HFF-Myc (cell line): ENCODE results near the gene SIRT6.
"Not testable (repeated sequence)": the region's sequence is repeated elsewhere in the genome, so short reads cannot be mapped to it uniquely, and the experiment has no call there.

ENCODE experiments used
- DNase-seq: peaks from one replicate; pipeline ENCODE4 v3.0.0-alpha.2; 2011; ENCODE audit warnings: low read depth; ENCODE audit errors: extremely low read depth
- H3K4me3 ChIP-seq: replicated peaks from 2 replicates; pipeline ENCODE4 v1.5.1; 2011; ENCODE audit warnings: low read depth, mild to moderate bottlenecking, control low read depth, low read length
- TF ChIP-seq, protein P1 (sequence below): IDR thresholded peaks from 2 replicates; pipeline ENCODE4 v1.5.1; 2012; ENCODE audit warnings: mild to moderate bottlenecking, low read depth, low read length, control low read depth; ENCODE audit errors: missing control alignments

Gene SIRT6

DNA sequence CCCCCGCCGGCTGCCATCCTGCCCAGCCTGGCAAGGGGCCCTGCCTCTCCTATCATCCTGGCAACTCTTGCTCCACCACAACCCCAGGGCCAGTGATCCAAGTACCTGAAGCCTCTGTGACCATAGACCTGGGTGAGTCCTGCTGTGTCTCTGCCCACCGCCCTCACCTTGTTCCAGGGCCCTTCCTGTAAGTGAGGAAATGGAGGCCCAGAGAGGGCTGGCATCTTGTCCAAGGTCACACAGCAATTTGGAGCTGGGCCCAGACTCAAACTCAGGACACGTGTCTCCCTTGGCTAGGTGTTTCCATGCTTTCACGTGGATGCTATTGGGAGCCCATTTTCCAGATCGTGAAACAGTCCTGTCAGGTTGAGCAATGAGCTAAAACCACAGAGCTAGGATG lies 25.2 kb downstream of the SIRT6 start:
- no peak for DNase-seq
- H3K4me3 ChIP-seq = no peak overlapping the region
- TF ChIP-seq, protein P1, sequence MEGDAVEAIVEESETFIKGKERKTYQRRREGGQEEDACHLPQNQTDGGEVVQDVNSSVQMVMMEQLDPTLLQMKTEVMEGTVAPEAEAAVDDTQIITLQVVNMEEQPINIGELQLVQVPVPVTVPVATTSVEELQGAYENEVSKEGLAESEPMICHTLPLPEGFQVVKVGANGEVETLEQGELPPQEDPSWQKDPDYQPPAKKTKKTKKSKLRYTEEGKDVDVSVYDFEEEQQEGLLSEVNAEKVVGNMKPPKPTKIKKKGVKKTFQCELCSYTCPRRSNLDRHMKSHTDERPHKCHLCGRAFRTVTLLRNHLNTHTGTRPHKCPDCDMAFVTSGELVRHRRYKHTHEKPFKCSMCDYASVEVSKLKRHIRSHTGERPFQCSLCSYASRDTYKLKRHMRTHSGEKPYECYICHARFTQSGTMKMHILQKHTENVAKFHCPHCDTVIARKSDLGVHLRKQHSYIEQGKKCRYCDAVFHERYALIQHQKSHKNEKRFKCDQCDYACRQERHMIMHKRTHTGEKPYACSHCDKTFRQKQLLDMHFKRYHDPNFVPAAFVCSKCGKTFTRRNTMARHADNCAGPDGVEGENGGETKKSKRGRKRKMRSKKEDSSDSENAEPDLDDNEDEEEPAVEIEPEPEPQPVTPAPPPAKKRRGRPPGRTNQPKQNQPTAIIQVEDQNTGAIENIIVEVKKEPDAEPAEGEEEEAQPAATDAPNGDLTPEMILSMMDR = no peak

GRCh38 chr19:4154571-4155312 lies 27.6 kb downstream of the SIRT6 start:
- TF ChIP-seq, protein P1 = no peak
- H3K4me3 ChIP-seq = no peak overlapping the region
- no peak for DNase-seq

DNA sequence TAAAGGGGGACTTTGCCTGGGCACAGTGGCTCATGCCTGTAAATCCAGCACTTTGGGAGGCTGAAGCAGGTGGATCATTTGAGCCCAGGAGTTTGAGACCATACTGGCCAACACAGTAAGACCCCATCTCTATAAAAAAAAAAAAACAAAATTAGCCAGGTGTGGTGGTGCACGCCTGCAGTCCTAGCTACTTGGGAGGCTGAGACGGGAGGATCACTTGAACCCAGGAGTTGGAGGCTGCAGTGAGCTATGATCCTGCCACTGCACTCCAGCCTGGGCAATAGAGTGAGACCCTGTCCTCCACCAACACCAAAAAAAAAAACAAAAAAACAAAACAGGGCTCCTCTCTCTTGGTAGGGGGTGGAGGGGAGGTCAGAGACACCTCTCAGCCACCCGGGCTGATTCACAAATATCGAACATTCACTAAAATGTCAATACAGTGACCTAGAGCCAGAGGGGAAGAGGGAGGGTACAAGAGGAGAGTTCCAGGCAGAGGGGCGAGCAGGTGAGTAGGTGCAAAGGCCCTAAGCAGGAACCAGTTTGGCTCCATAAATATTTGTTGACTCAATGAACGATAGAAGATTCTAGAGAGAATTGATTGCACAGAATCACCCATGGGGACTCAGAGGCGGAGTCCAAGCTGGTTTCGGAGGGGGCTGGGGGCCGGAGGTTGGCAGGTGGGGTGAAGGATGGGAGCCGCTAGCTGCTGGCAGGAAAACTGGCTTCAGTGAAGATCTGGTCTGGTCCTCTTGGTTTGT lies 29.9 kb downstream of the SIRT6 start:
- H3K4me3 ChIP-seq = no peak overlapping the region

GRCh38 chr19:4151623-4152022 lies 30.7 kb downstream of the SIRT6 start:
- no peak for DNase-seq
- H3K4me3 ChIP-seq = no peak overlapping the region
- TF ChIP-seq, protein P1 = no peak

More for the DNA sequence above, 29.9 kb downstream of the SIRT6 start:
- TF ChIP-seq, protein P1 = no peak
- no peak for DNase-seq

DNA sequence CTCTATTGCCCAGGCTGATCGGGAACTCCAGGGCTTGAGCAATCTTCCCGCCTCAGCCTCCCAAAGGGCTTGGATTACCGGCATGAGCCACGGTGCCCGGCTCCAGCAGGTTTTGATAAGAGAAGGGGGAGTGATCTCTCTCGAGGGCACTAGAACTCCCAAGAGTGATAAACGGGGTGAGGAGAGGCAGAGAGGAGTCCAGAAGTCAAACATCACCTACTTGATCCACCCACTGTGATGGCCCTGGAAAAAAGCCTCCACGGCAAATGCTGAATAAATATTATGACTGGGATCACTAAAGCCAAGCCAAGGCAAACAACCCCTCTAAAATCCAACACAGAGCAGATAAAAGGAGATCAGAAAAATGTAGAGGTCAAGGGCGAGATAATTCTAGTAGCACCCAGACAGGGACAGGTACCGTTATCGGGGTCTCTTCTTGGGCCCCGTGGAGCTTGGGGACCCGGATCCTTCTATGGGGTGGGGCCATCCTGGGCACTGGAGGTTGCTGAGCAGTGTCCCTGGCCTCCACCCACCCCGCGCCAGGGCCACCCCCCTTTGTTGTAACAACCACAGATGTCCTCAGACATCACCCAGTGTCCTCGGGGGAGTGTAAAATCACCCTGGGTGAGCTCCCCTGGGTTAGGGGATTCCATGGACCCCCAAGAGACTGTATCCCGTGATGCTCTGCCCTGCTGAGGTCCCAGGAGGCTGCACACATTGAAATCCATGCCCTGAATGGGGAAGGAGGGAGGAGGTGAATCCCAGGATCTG lies 32.7 kb downstream of the SIRT6 start:
- no peak for DNase-seq
- TF ChIP-seq, protein P1 = no peak
- no peak overlapping the region for H3K4me3 ChIP-seq

DNA sequence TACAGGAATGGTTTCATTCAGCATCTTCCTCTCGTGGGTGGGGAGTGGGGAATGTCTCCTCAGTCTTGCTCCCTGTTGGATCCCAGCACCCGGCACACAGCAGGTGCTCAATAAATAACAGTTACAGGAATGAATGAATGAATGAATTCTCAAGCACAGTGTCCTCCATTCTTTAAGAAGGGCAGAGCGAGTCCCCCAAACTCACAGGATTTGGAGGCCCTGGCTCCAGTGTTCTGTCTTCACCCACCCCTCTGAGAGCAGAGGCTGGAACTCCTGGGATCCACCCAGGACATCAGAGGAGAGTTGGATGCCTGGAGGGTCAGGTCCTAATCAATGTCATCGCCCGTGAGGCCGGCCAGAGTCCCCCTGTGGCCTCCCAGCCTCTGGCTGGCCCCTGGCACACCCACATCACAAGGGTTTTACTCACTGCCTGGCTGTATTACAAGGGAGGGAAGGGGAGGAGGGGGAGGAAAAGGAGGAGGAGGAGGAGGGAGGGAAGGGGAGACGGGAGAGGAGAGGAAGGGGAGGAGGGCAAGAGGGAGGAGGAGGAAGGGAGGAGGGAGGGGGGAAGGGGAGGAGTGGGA lies 37.6 kb downstream of the SIRT6 start:
- H3K4me3 ChIP-seq = no peak overlapping the region
- TF ChIP-seq, protein P1 = no peak
- no peak for DNase-seq

GRCh38 chr19:4142916-4143315 lies 39.4 kb downstream of the SIRT6 start:
- H3K4me3 ChIP-seq, DNase-seq: not testable (repeated sequence)
